Endothelial cell of umbilical vein (primary cell): ENCODE measurements around the gene B3GNT9. TPM values are rescaled to one million over a fixed set of nuclear protein-coding genes. Genes with fewer than 3 reads are reported as not detected.

ENCODE experiments used
- BruUV-seq: library from RNA; stranded (reverse); fragments of 400-500 nt; replicated peaks from 2 replicates; lab custom pipeline; 2021; lab: Mats Ljungman, UMichigan
- CTCF ChIA-PET: fragments of 300-600, 350-600 bp; sonication (Branson Sonifier 250); formaldehyde crosslinking; loops from one replicate; lab custom pipeline; 2021; ENCODE audit warnings: antibody characterized with exemption, inconsistent platforms; lab: Charles Lee
- POLR2A ChIA-PET: fragments of 300-600, 350-600 bp; sonication (Branson Sonifier 250); formaldehyde crosslinking; loops from one replicate; lab custom pipeline; 2021; ENCODE audit warnings: antibody characterized with exemption, inconsistent platforms; lab: Charles Lee
- DNase-seq: peaks from one replicate; pipeline ENCODE4 v3.0.0-alpha.2; 2011; ENCODE audit warnings: low read depth, low spot score
- FAIRE-seq: peaks from 2 replicates; lab custom pipeline; 2011; peaks lifted over from hg19 to GRCh38; lab: Jason Lieb, UNC
- H2AFZ ChIP-seq: 2 replicates; pipeline ENCODE4 v1.6.0; 2012; ENCODE audit warnings: low read depth, low read length, control low read depth, inconsistent platforms
- H3K27ac ChIP-seq: 2 replicates; pipeline ENCODE4 v1.5.1; 2011; ENCODE audit warnings: low read depth, mild to moderate bottlenecking, control low read depth, low read length, moderate library complexity; ENCODE audit not compliant: insufficient read depth
- H3K27me3 ChIP-seq, 2 experiments: 2 replicates each; pipeline versions ENCODE4 v1.6.0 to v1.6.1; 2011; ENCODE audit warnings: low read length in 2 of 2, mixed read lengths in 1 of 2; ENCODE audit not compliant: control insufficient read depth in 2 of 2, insufficient read depth in 2 of 2
- H3K36me3 ChIP-seq, 2 experiments: 2 replicates in 1 of 2; 3 replicates in 1 of 2; pipeline ENCODE4 v1.5.1; 2011; ENCODE audit warnings: low read length in 2 of 2, mild to moderate bottlenecking in 1 of 2, moderate library complexity in 1 of 2; ENCODE audit not compliant: control insufficient read depth in 2 of 2, insufficient read depth in 2 of 2; ENCODE audit errors: extremely low read depth in 1 of 2
- H3K4me1 ChIP-seq: 3 replicates; pipeline ENCODE4 v1.5.1; 2011; ENCODE audit warnings: mild to moderate bottlenecking, low read length; ENCODE audit not compliant: control insufficient read depth, insufficient read depth; ENCODE audit errors: extremely low read depth
- H3K4me2 ChIP-seq: 2 replicates; pipeline ENCODE4 v1.6.1; 2011; ENCODE audit warnings: low read length, control low read depth, mixed read lengths; ENCODE audit not compliant: insufficient read depth
- H3K4me3 ChIP-seq, 3 experiments: fragments of 200-600 bp in 1 of 3; sonication (generic), shearing (Covaris generic) in 1 of 3; replicated peaks in 1 of 3; 2 replicates each; pipeline ENCODE4 v1.5.1; 2011 to 2016; ENCODE audit warnings: control low read depth in 3 of 3, low read length in 3 of 3, mild to moderate bottlenecking in 2 of 3, inconsistent platforms in 1 of 3, low read depth in 1 of 3, moderate library complexity in 1 of 3; ENCODE audit not compliant: insufficient read depth in 1 of 3
- H3K79me2 ChIP-seq: 2 replicates; pipeline ENCODE4 v1.6.0; 2012; ENCODE audit warnings: low read length, inconsistent platforms; ENCODE audit not compliant: control insufficient read depth, insufficient read depth
- H3K9ac ChIP-seq: replicated peaks from 2 replicates; pipeline ENCODE3; 2011; ENCODE audit warnings: low read length, control low read depth; ENCODE audit not compliant: insufficient read depth; ENCODE audit errors: extremely low read depth
- H3K9me1 ChIP-seq: replicated peaks from 3 replicates; pipeline ENCODE4 v1.6.0; 2011; ENCODE audit warnings: mild to moderate bottlenecking, low read length; ENCODE audit not compliant: control insufficient read depth, insufficient read depth; ENCODE audit errors: extremely low read depth
- H3K9me3 ChIP-seq: replicated peaks from 2 replicates; pipeline ENCODE4 v1.5.1; 2012; ENCODE audit warnings: low read length, inconsistent platforms; ENCODE audit not compliant: control insufficient read depth, insufficient read depth
- H4K20me1 ChIP-seq: replicated peaks from 2 replicates; pipeline ENCODE3; 2011; ENCODE audit warnings: mild to moderate bottlenecking, low read length; ENCODE audit not compliant: control insufficient read depth, insufficient read depth; ENCODE audit errors: extremely low read depth
- EZH2 ChIP-seq: IDR thresholded peaks from 2 replicates; pipeline ENCODE4 v1.6.1; 2012; ENCODE audit warnings: borderline replicate concordance, low read depth, mild to moderate bottlenecking, moderate library complexity, low read length, inconsistent platforms; ENCODE audit not compliant: severe bottlenecking
- FOS ChIP-seq: IDR thresholded peaks from 2 replicates; pipeline ENCODE4 v1.6.1; 2011; ENCODE audit warnings: mild to moderate bottlenecking, low read length, moderate library complexity, borderline replicate concordance; ENCODE audit not compliant: insufficient read depth
- POLR2A ChIP-seq: IDR thresholded peaks from 2 replicates; pipeline ENCODE4 v1.6.1; 2012; ENCODE audit warnings: low read depth, mild to moderate bottlenecking, control low read depth, low read length
- dilution Hi-C: fragments of 300-500 bp; cut with MboI; formaldehyde crosslinking; loops from one replicate; pipeline ENCODE4 v1.15.0; 2019; ENCODE audit warnings: low sequenced_read_pairs; ENCODE audit not compliant: extremely low pct_ligation_motif_present
- intact Hi-C: fragments of 100-400 bp; cut with micrococcal nuclease; formaldehyde crosslinking; loops from one replicate; pipeline ENCODE4 v1.10.0; 2022
- polyA plus RNA-seq, 4 experiments: library from polyadenylated mRNA; depleted of rRNA in 3 of 4; stranded (reverse) in 3 of 4; unstranded in 1 of 4; fragments of >200 nt; gene quantifications; 2 replicates each; pipeline versions ENCODE4 v1.2.1 to v1.2.3, GENCODE V29; 2011 to 2012; ENCODE audit warnings: missing spikeins in 1 of 4
- total RNA-seq: library from RNA; stranded (reverse); gene quantifications from 2 replicates; pipeline ENCODE4 v1.2.3, GENCODE V29; 2021

B3GNT9 gene
- total and polyA plus RNA-seq, 2 donors (not counting 3 experiments of a cell fraction or from before 2014, with no cell fraction given) = 4.0 to 6.4 TPM

DNA sequence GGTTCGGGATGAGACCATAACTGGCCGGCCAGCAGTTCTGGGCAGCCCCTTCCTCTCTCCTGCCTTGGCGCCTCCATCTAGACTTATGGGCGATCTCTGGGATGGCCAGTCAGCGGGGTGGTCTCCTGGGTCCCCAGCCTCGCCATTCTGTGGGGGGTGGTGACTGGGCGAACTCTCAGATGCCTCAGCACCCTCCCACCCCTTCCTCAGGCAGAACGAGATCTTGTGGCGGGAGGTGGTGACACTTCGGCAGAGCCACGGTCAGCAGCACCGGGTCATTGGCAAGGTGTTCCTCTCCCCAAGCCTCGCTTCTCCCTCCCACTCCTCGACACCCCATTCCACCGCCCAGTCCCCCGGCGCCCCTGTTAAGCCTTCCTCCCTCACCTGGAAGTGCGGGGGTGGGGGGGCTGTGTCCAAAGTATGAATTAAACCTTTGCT is 15.3 kb upstream of the B3GNT9 start:
- ChIA-PET POLR2A (interaction anchor here (0.6 kb wide), 1 partner anchor 355 kb away, joined by 4 read pairs; no protein-coding TSS in a partner anchor), CTCF (interaction anchor here (1.0 to 3.4 kb wide), 3 partner anchors 9 to 19 kb away, joined by 3 to 23 read pairs (median 6); no protein-coding TSS in a partner anchor)
- Histone ChIP-seq H3K4me2 (no peak overlapping the region), H3K4me3 (no peak overlapping the region), H3K79me2 (no peaks in the 10 kb centered on the region), H3K9ac (no peak overlapping the region), H3K27me3 (peaks cover 36 to 46% of the 10 kb centered on the region in 2 experiments), H4K20me1 (no peaks in the 10 kb centered on the region), H3K4me1 (peaks cover 24% of the 10 kb centered on the region), H3K27ac (no peak overlapping the region), H2AFZ (no peak overlapping the region), H3K36me3 (no peaks in the 10 kb centered on the region), H3K9me3 (no peaks in the 10 kb centered on the region), H3K9me1 (no peaks in the 10 kb centered on the region)
- BruUV-seq = no TSS peak
- FAIRE-seq = no peak
- dilution Hi-C loops (no loop called here), intact Hi-C loops (no loop called here)
- no peak for TF ChIP-seq POLR2A
- no peak for DNase-seq

- Histone ChIP-seq H3K4me3 (no peak overlapping the region), H3K9me1 (no peaks in the 10 kb centered on the region), H3K27me3 (peaks cover 36 to 46% of the 10 kb centered on the region in 2 experiments), H3K27ac (no peak overlapping the region), H3K9ac (no peak overlapping the region), H3K4me1 (peaks cover 19% of the 10 kb centered on the region), H3K36me3 (no peaks in the 10 kb centered on the region), H4K20me1 (no peaks in the 10 kb centered on the region), H3K79me2 (no peaks in the 10 kb centered on the region), H3K9me3 (no peaks in the 10 kb centered on the region), H3K4me2 (no peak overlapping the region), H2AFZ (no peak overlapping the region)
- intact Hi-C loops = no loop called here
- TF ChIP-seq FOS = no peak
- peak; percentile 69 for TF ChIP-seq EZH2
- ChIA-PET POLR2A (interaction anchor here (0.6 to 0.8 kb wide), 3 partner anchors 64 to 397 kb away, joined by 3 to 5 read pairs (median 4); partner anchors contain the start of gene CTCF), CTCF (interaction anchor here (1.0 to 3.4 kb wide), 3 partner anchors 8 to 20 kb away, joined by 3 to 23 read pairs (median 6); no protein-coding TSS in a partner anchor)
- no TSS peak for BruUV-seq
- no peak for DNase-seq
- dilution Hi-C loops = no loop called here
- no peak for FAIRE-seq
These were observed 14.6 kb upstream of the B3GNT9 start for GRCh38 chr16:67165121-67166078.
